HEK293T (cell line): ENCODE measurements around the gene PTPN11.

Experiments
- CTCF ChIA-PET: fragments of 350-600 bp; formaldehyde crosslinking; extraction: SDS; loops from one replicate; lab custom pipeline; 2021; ENCODE audit warnings: antibody characterized with exemption, inconsistent platforms; lab: Yijun Ruan, JAX
- POLR2A ChIA-PET: fragments of 350-600 bp; formaldehyde crosslinking; extraction: SDS; loops from one replicate; lab custom pipeline; 2020; ENCODE audit warnings: antibody characterized with exemption, inconsistent platforms; lab: Yijun Ruan, JAX
- DNase-seq: peaks from one replicate; pipeline ENCODE4 v3.0.0; 2012; ENCODE audit warnings: mixed read lengths; ENCODE audit errors: extremely low spot score
- ARNT ChIP-seq: fragments of 450-650 bp; IDR thresholded peaks from 2 replicates; pipeline ENCODE4 v1.6.1; 2017; ENCODE audit warnings: mild to moderate bottlenecking
- BHLHE40 ChIP-seq: fragments of 450-650 bp; IDR thresholded peaks from 2 replicates; pipeline ENCODE4 v1.6.1; 2016; ENCODE audit warnings: mild to moderate bottlenecking, moderate library complexity, borderline replicate concordance
- CTBP1 ChIP-seq: fragments of 450-650 bp; IDR thresholded peaks from 2 replicates; pipeline ENCODE4 v1.6.1; 2016; ENCODE audit warnings: borderline replicate concordance
- ELF4 ChIP-seq: fragments of 450-650 bp; IDR thresholded peaks from 2 replicates; pipeline ENCODE4 v1.6.1; 2017; ENCODE audit warnings: antibody characterized with exemption
- FOXA1 ChIP-seq: fragments of 450-650 bp; IDR thresholded peaks from 2 replicates; pipeline ENCODE4 v1.6.1; 2016; ENCODE audit warnings: mild to moderate bottlenecking
- FOXK2 ChIP-seq: fragments of 450-650 bp; IDR thresholded peaks from 2 replicates; pipeline ENCODE4 v1.6.1; 2016; ENCODE audit warnings: mild to moderate bottlenecking
- FOXM1 ChIP-seq: fragments of 450-650 bp; IDR thresholded peaks from 2 replicates; pipeline ENCODE4 v1.6.1; 2017; ENCODE audit warnings: mild to moderate bottlenecking, borderline replicate concordance
- HDGF ChIP-seq: fragments of 450-650 bp; IDR thresholded peaks from 2 replicates; pipeline ENCODE4 v1.6.1; 2017; ENCODE audit warnings: antibody characterized with exemption, borderline replicate concordance
- L3MBTL2 ChIP-seq: fragments of 450-650 bp; conservative IDR thresholded peaks from 2 replicates; pipeline ENCODE4 v1.6.1; 2016; ENCODE audit warnings: mild to moderate bottlenecking
- LEF1 ChIP-seq: fragments of 450-650 bp; IDR thresholded peaks from 2 replicates; pipeline ENCODE4 v1.6.1; 2017; ENCODE audit warnings: mild to moderate bottlenecking, borderline replicate concordance
- NFRKB ChIP-seq: fragments of 450-650 bp; IDR thresholded peaks from 2 replicates; pipeline ENCODE4 v1.6.1; 2016; ENCODE audit warnings: mild to moderate bottlenecking, moderate library complexity
- SP1 ChIP-seq: fragments of 450-650 bp; IDR thresholded peaks from 2 replicates; pipeline ENCODE4 v1.6.1; 2017
- SUZ12 ChIP-seq: fragments of 450-650 bp; IDR thresholded peaks from 2 replicates; pipeline ENCODE4 v1.6.1; 2016; ENCODE audit warnings: mild to moderate bottlenecking
- TARDBP ChIP-seq: fragments of 450-650 bp; IDR thresholded peaks from 2 replicates; pipeline ENCODE4 v1.6.1; 2016
- ZNF384 ChIP-seq: fragments of 450-650 bp; IDR thresholded peaks from 2 replicates; pipeline ENCODE4 v1.6.1; 2016
- TF ChIP-seq, protein P1 (sequence below): fragments of 450-650 bp; IDR thresholded peaks from 2 replicates; pipeline ENCODE4 v1.6.1; 2016

PTPN11 gene

DNA sequence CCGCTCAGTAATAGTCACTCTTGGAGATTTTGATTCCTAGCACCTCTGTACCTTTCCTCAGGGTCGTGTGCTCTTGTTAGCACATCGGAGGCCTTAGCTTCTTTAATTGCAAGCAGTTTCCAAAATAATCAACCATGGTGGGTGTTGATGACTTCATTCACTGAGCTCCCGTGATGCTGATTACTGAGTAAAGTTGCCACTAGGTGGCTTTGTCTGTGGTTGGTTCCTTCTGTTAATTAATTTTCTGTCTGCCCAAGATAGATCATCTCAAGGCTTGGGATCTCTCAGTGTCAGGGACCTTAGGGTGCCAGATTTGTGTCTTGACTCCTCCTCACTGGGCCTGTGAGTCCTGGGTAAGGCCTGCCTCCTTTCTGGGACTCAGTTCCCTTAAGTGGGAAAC, 54.3 kb downstream of the PTPN11 start:
- DNase-seq, result peak; percentile 17
- CTCF ChIA-PET, result interaction anchor here (0.6 to 1.7 kb wide), 2 partner anchors 10 to 15 kb away, joined by 3 to 6 read pairs; no protein-coding TSS in a partner anchor
- POLR2A ChIA-PET, result no interaction called here
- TF ChIP-seq FOXK2 (no peak), FOXA1 (no peak), BHLHE40 (no peak), TARDBP (no peak), SUZ12 (no peak), SP1 (no peak), CTBP1 (no peak), ELF4 (no peak), ZNF384 (no peak), L3MBTL2 (no peak), ARNT (no peak), NFRKB (no peak), FOXM1 (no peak), HDGF (no peak), LEF1 (no peak)
- TF ChIP-seq, protein P1, sequence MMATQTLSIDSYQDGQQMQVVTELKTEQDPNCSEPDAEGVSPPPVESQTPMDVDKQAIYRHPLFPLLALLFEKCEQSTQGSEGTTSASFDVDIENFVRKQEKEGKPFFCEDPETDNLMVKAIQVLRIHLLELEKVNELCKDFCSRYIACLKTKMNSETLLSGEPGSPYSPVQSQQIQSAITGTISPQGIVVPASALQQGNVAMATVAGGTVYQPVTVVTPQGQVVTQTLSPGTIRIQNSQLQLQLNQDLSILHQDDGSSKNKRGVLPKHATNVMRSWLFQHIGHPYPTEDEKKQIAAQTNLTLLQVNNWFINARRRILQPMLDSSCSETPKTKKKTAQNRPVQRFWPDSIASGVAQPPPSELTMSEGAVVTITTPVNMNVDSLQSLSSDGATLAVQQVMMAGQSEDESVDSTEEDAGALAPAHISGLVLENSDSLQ, result no peak

DNA sequence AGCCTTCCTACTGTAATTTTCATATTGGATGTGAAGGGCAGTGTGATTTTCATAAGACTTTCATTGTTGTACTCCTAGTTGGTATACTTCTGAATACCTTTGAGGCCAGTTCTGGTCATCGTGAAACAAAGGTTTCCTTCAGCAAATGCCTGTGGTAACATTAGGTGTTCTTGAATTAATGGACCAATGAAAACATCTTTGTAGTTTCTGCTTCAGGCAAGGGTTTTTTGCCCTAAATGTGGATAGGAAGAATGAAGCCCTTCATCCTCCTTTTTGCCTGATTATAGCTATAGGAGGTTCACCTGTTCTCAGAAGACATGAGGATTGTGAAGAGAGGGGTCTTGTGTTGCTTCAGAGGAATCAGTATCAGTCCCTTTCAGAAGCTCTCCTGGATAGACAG, 60.7 kb downstream of the PTPN11 start:
- CTCF ChIA-PET, result no interaction called here
- TF ChIP-seq ARNT, result no peak
- POLR2A ChIA-PET, result no interaction called here

DNA sequence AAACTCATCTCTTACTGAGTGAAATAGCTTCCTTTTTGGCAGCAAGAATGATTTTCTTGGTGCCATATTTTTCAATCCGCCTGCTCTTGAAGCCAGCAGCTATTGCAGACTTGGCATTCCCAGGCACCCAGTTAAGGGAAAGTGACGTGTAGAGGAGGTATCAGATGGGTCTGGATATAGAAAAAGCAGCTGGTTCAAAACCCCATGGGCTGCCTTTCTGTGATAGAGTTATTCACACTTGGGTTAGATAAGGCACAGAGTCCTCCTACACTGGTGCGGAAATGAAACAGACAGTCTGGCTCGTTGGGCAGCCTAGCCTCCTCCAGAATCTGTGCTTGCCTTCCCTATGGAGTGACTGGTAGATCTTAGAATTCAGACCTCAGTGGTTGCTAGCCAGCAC, 62.2 kb downstream of the PTPN11 start:
- no peak for DNase-seq
- ChIA-PET CTCF (no interaction called here), POLR2A (no interaction called here)
- TF ChIP-seq HDGF (no peak), TARDBP (no peak), FOXM1 (no peak), LEF1 (no peak), ARNT (no peak), ELF4 (no peak), FOXK2 (no peak), ZNF384 (no peak), L3MBTL2 (no peak), SP1 (no peak), NFRKB (no peak)

More for the DNA sequence above, 60.7 kb downstream of the PTPN11 start:
- DNase-seq, result no peak

DNA sequence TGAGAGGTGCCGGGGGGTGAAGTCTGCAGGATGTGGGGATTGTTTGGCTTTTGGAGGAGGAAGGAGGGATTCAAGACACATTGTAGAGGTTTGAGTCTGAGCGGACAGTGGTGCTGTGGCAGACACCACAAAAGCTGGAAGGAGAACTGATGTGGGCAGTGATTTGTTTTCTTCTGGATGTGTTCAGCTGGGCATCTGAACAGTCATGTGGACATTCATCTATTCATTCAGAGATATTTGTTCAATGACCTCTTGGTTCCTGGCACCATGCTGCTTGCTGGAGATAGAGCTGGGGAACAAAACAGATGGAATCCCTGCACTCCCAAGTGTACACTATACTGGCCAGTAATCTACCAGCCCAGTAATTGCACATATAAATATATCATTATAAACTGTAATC, 64.0 kb downstream of the PTPN11 start:
- TF ChIP-seq, protein P1, result no peak
- TF ChIP-seq ARNT (no peak), NFRKB (no peak), CTBP1 (no peak), SUZ12 (no peak), L3MBTL2 (no peak), SP1 (no peak), BHLHE40 (no peak), TARDBP (no peak), FOXA1 (no peak), LEF1 (no peak)
- no peak for DNase-seq
- CTCF ChIA-PET, result interaction anchor here (0.7 kb wide), 1 partner anchor 183 kb away, joined by 9 read pairs; no protein-coding TSS in a partner anchor
- POLR2A ChIA-PET, result no interaction called here

DNA sequence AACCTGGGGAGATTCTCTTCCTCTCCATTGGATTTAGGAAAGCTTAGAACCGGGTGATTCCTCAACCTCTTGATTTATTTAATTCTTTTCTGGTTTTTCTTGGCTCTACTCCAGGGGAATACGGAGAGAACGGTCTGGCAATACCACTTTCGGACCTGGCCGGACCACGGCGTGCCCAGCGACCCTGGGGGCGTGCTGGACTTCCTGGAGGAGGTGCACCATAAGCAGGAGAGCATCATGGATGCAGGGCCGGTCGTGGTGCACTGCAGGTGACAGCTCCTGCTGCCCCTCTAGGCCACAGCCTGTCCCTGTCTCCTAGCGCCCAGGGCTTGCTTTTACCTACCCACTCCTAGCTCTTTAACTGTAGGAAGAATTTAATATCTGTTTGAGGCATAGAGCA, 67.6 kb downstream of the PTPN11 start:
- no peak for DNase-seq
- TF ChIP-seq TARDBP (no peak), LEF1 (no peak), NFRKB (no peak), SUZ12 (no peak), FOXK2 (no peak), L3MBTL2 (no peak), HDGF (no peak), ZNF384 (no peak), BHLHE40 (no peak), ELF4 (no peak), SP1 (no peak), FOXM1 (no peak), ARNT (no peak), CTBP1 (no peak)
- TF ChIP-seq, protein P1, result no peak
- POLR2A ChIA-PET, result no interaction called here
- CTCF ChIA-PET, result no interaction called here

DNA sequence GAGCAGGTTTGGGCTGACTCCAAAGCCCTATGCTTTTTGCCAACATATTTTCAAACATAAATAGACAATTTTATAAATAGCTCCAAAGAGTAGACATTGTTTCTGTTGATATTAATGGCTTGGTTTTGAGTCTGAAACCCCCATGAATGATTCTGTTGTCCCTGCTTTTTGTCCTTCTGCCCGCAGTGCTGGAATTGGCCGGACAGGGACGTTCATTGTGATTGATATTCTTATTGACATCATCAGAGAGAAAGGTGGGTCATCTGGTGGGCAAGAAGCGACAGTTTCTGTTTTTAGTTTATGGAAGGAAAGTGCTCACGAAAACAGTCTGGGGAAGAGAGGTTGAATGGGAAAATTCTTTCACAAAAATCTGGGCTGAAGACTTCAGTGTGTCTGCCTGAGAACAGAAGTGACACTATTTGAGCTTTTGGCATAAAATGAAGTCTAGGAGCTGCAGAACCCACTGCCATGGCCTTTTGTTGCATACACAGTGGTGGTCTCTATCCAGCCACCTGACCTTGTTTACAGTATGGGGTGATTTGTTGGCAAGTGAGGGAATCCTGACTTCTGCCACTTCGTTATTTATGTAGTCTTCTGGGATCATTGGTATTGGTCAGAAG, 69.6 kb downstream of the PTPN11 start:
- no peak for DNase-seq
- TF ChIP-seq ELF4, result no peak
- no peak for TF ChIP-seq SUZ12
- no peak for TF ChIP-seq FOXM1
- no peak for TF ChIP-seq ARNT
- no peak for TF ChIP-seq CTBP1
- CTCF ChIA-PET, result interaction anchor here (1.6 kb wide), 1 partner anchor 15 kb away, joined by 6 read pairs; no protein-coding TSS in a partner anchor
- POLR2A ChIA-PET, result no interaction called here

DNA sequence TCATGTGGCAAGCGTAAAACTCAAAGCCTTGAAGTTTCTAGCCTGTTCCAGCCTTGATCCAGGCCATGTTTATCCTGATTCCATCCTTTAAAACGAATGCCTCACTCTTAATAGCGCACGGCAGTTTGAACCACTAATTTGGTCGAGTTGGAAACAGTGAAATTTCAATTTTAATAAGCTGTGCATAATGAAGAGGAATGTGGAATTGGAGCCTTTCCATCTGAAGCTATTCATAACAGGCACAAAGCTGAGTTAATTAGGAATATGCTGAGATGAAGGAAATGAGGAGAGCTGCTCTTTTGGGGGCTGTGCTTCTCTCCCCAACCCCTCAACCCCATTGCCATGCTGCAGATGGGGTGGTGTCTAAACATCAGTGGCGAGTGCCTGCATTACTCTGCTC, 70.7 kb downstream of the PTPN11 start:
- ChIA-PET CTCF (no interaction called here), POLR2A (no interaction called here)
- no peak for TF ChIP-seq NFRKB
- TF ChIP-seq, protein P1, result no peak
- no peak for TF ChIP-seq SUZ12
- no peak for TF ChIP-seq HDGF
- TF ChIP-seq ARNT, result no peak
- TF ChIP-seq TARDBP, result no peak
- no peak for TF ChIP-seq SP1
- TF ChIP-seq LEF1, result no peak
- TF ChIP-seq FOXA1, result no peak
- no peak for DNase-seq
